ENCODE data around the gene LSM5. TPM values are rescaled to one million over a fixed set of nuclear protein-coding genes. Genes with fewer than 3 reads are reported as not detected.

Gene LSM5
- total and polyA plus RNA-seq, 2 of the 4 experiments (the other 2 are of a cell fraction) = 5.0 to 26.5 TPM

- Histone ChIP-seq H3K79me1 (ENCODE audit: low read depth in 1 of 2, low read length in 2 of 2) (peaks cover 37 to 60% of the 10 kb centered on the region in 2 experiments), H3K36me3 (ENCODE audit: control insufficient read depth, insufficient read depth, low read length) (peaks cover 3% of the 10 kb centered on the region; the same call in 1 of the 2 replicates), H3K27me3 (ENCODE audit: control insufficient read depth, insufficient read depth, low read length) (no peaks in the 10 kb centered on the region), H3K9ac (ENCODE audit: low read depth, low read length) (no peak overlapping the region), H4K91ac (ENCODE audit: insufficient read depth, low read depth, low read length) (no peak overlapping the region), H4K20me1 (ENCODE audit: insufficient read depth, low read length) (peaks cover 15% of the 10 kb centered on the region; the same call in 1 of the 2 replicates), H3K27ac (ENCODE audit: insufficient read depth, low read length) (no peak overlapping the region), H2AFZ (replicated peaks; ENCODE audit: low read length, poor library complexity) (no peak overlapping the region), H4K8ac (ENCODE audit: low read depth in 2 of 2, low read length in 2 of 2) (no peak overlapping the region), H2AK9ac (replicated peaks; ENCODE audit: low read depth, low read length, poor library complexity) (no peak overlapping the region), H3K4me1 (ENCODE audit: control insufficient read depth, insufficient read depth, low read length) (no peaks in the 10 kb centered on the region), H3K14ac (replicated peaks; ENCODE audit: low read depth, low read length) (no peak overlapping the region), H2BK120ac (ENCODE audit: low read depth, low read length) (no peak overlapping the region), H3K4me3 (ENCODE audit: insufficient read depth, low read depth, low read length) (no peak overlapping the region), H4K5ac (ENCODE audit: low read depth, low read length) (no peak overlapping the region), H3K4me2 (ENCODE audit: low read depth, low read length) (no peak overlapping the region), H2BK15ac (ENCODE audit: low read depth, low read length) (no peak overlapping the region), H3K9me1 (ENCODE audit: insufficient read depth, low read length) (no peaks in the 10 kb centered on the region), H2BK5ac (ENCODE audit: low read depth, low read length, poor library complexity, severe bottlenecking) (no peak overlapping the region), H3K23ac (ENCODE audit: low read depth, low read length) (no peak overlapping the region), H3K56ac (ENCODE audit: extremely low read depth, insufficient read depth, low read length) (no peak overlapping the region), H3K18ac (ENCODE audit: low read depth, low read length) (no peak overlapping the region), H2AK5ac (ENCODE audit: low read depth, low read length) (no peak overlapping the region), H3K9me3 (ENCODE audit: control insufficient read depth, insufficient read depth, low read length) (no peaks in the 10 kb centered on the region), H3K4ac (ENCODE audit: low read depth, low read length) (no peak overlapping the region), H2BK20ac (ENCODE audit: low read depth, low read length) (no peak overlapping the region)
- in situ Hi-C loops (cut with MboI; ENCODE audit: low sequenced_read_pairs) = no loop called here
- ChIA-PET POLR2A (ENCODE audit: unreplicated experiment) (no interaction called here), CTCF (no interaction called here)
- dilution Hi-C loops (cut with HindIII; ENCODE audit: low sequenced_read_pairs, unreplicated experiment) = no loop called here
- intact Hi-C loops (cut with micrococcal nuclease) = no loop called here
- ATAC-seq (ENCODE audit: low read depth) (no peak), DNase-seq (no peak)
- no CpG with 5 or more reads among the region's 4 CpGs for WGBS, 2 experiments (ENCODE audit: extremely low coverage in 2 of 2, insufficient read length in 1 of 2)
- TF ChIP-seq ELK1 (IDR thresholded peaks at IDR 0.05; ENCODE audit: borderline replicate concordance, low read depth, low read length) (no peak), POLR2A (IDR thresholded peaks at IDR 0.05; ENCODE audit: low read depth, low read length) (no peak), MAZ (IDR thresholded peaks at IDR 0.05; ENCODE audit: borderline replicate concordance, low read depth, low read length) (no peak), SMC3 (IDR thresholded peaks at IDR 0.05; ENCODE audit: low read depth, low read length) (no peak), RCOR1 (IDR thresholded peaks at IDR 0.05; ENCODE audit: insufficient replicate concordance, low read length) (no peak), CHD1 (IDR thresholded peaks at IDR 0.05; ENCODE audit: low read depth, low read length) (no peak), NFE2L2 (IDR thresholded peaks at IDR 0.05; ENCODE audit: low read depth, low read length) (no peak), FOS (IDR thresholded peaks at IDR 0.05; ENCODE audit: low read depth, low read length) (no peak), BHLHE40 (IDR thresholded peaks at IDR 0.05; ENCODE audit: low read depth, low read length) (no peak), RAD21 (IDR thresholded peaks at IDR 0.05; ENCODE audit: low read length) (no peak), MXI1 (IDR thresholded peaks at IDR 0.05; ENCODE audit: borderline replicate concordance, low read depth, low read length) (no peak), CTCF (conservative IDR thresholded peaks at IDR 0.05; ENCODE audit: low read depth, low read length) (no peak), CEBPB (IDR thresholded peaks at IDR 0.05; ENCODE audit: low read depth, low read length) (no peak), RFX5 (IDR thresholded peaks at IDR 0.05; ENCODE audit: low read depth, low read length) (no peak), MAFK (IDR thresholded peaks at IDR 0.05; ENCODE audit: low read depth, low read length) (no peak)
- TF ChIP-seq, protein P1, sequence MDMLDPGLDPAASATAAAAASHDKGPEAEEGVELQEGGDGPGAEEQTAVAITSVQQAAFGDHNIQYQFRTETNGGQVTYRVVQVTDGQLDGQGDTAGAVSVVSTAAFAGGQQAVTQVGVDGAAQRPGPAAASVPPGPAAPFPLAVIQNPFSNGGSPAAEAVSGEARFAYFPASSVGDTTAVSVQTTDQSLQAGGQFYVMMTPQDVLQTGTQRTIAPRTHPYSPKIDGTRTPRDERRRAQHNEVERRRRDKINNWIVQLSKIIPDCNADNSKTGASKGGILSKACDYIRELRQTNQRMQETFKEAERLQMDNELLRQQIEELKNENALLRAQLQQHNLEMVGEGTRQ (IDR thresholded peaks at IDR 0.05; ENCODE audit: low read depth, low read length) = no peak
- BruUV-seq (replicated peaks) = no TSS peak
Observed at GRCh38 chr7:32525839-32526238, 35.7 kb upstream of the LSM5 start.
